HEK293 (cell line): ENCODE data around the gene SMAD9.

Experiments used
- CTCF ChIA-PET: fragments of 350-600 bp; formaldehyde crosslinking; extraction: SDS; loops from one replicate; lab custom pipeline; 2021; ENCODE audit warnings: antibody characterized with exemption; lab: Yijun Ruan, JAX
- POLR2A ChIA-PET: fragments of 300-600 bp; formaldehyde crosslinking; extraction: SDS; loops from one replicate; lab custom pipeline; 2020; ENCODE audit warnings: antibody characterized with exemption, inconsistent platforms; lab: Yijun Ruan, JAX
- H3K27ac ChIP-seq: fragments of 200-500 bp; sonication (Bioruptor generic); 2 replicates; pipeline ENCODE4 v1.5.1; 2014; ENCODE audit warnings: low read depth, low read length, control low read depth, inconsistent platforms; ENCODE audit errors: extremely low read depth
- H3K36me3 ChIP-seq, 2 experiments: fragments of 200-500 bp in 1 of 2; sonication (Bioruptor generic) in 1 of 2; 1 replicate in 1 of 2; 2 replicates in 1 of 2; pipeline ENCODE4 v1.5.1; 2014 to 2017; ENCODE audit warnings: inconsistent platforms in 2 of 2, low read length in 2 of 2; ENCODE audit not compliant: control insufficient read depth in 2 of 2, insufficient read depth in 1 of 2
- H3K4me1 ChIP-seq: fragments of 200-500 bp; sonication (Bioruptor generic); 2 replicates; pipeline ENCODE4 v1.5.1; 2014; ENCODE audit warnings: mild to moderate bottlenecking, low read length, inconsistent platforms; ENCODE audit not compliant: control insufficient read depth, insufficient read depth
- H3K4me3 ChIP-seq: 2 replicates; pipeline ENCODE4 v1.5.1; 2011; ENCODE audit warnings: low read depth, mild to moderate bottlenecking, control low read depth, low read length, moderate library complexity
- H3K9me3 ChIP-seq: fragments of 200-500 bp; sonication (Bioruptor generic); 2 replicates; pipeline ENCODE4 v1.5.1; 2014; ENCODE audit warnings: low read depth, low read length, inconsistent platforms; ENCODE audit not compliant: control insufficient read depth, insufficient read depth
- PRDM2 ChIP-seq: fragments of 450-650 bp; formaldehyde crosslinking; IDR thresholded peaks from 2 replicates; pipeline ENCODE4 v1.5.1; 2016; ENCODE audit warnings: missing biosample characterization, missing genetic modification characterization, borderline replicate concordance
- RBAK ChIP-seq: fragments of 450-650 bp; formaldehyde crosslinking; IDR thresholded peaks from 2 replicates; pipeline ENCODE4 v1.5.1; 2016; ENCODE audit warnings: missing biosample characterization, missing genetic modification characterization
- SP7 ChIP-seq: fragments of 450-650 bp; formaldehyde crosslinking; IDR thresholded peaks from 2 replicates; pipeline ENCODE4 v1.5.1; 2016; ENCODE audit warnings: missing biosample characterization, missing genetic modification characterization
- ZBTB6 ChIP-seq: fragments of 450-650 bp; formaldehyde crosslinking; IDR thresholded peaks from 2 replicates; pipeline ENCODE4 v1.5.1; 2017; ENCODE audit warnings: missing biosample characterization, missing genetic modification characterization
- ZBTB7A ChIP-seq: fragments of 450-650 bp; formaldehyde crosslinking; IDR thresholded peaks from 2 replicates; pipeline ENCODE4 v1.5.1; 2016; ENCODE audit warnings: low read depth, missing biosample characterization, missing genetic modification characterization
- ZFP3 ChIP-seq: fragments of 450-650 bp; formaldehyde crosslinking; IDR thresholded peaks from 2 replicates; pipeline ENCODE4 v1.5.1; 2016; ENCODE audit warnings: low read depth, missing biosample characterization, missing genetic modification characterization
- ZFP37 ChIP-seq: fragments of 450-650 bp; formaldehyde crosslinking; IDR thresholded peaks from 2 replicates; pipeline ENCODE4 v1.5.1; 2016; ENCODE audit warnings: missing biosample characterization, missing genetic modification characterization
- ZNF175 ChIP-seq: fragments of 450-650 bp; formaldehyde crosslinking; IDR thresholded peaks from 2 replicates; pipeline ENCODE4 v1.5.1; 2016; ENCODE audit warnings: missing biosample characterization, missing genetic modification characterization
- ZNF211 ChIP-seq: fragments of 450-650 bp; formaldehyde crosslinking; IDR thresholded peaks from 2 replicates; pipeline ENCODE4 v1.5.1; 2016; ENCODE audit warnings: low read depth, missing biosample characterization, missing genetic modification characterization
- ZNF221 ChIP-seq: fragments of 450-650 bp; formaldehyde crosslinking; IDR thresholded peaks from 2 replicates; pipeline ENCODE4 v1.5.1; 2017; ENCODE audit warnings: missing biosample characterization, missing genetic modification characterization, borderline replicate concordance
- ZNF280D ChIP-seq: fragments of 450-650 bp; formaldehyde crosslinking; IDR thresholded peaks from 2 replicates; pipeline ENCODE4 v1.5.1; 2016; ENCODE audit warnings: missing biosample characterization, missing genetic modification characterization
- ZNF394 ChIP-seq: fragments of 450-650 bp; formaldehyde crosslinking; IDR thresholded peaks from 2 replicates; pipeline ENCODE4 v1.5.1; 2016; ENCODE audit warnings: missing biosample characterization, missing genetic modification characterization, mild to moderate bottlenecking, moderate library complexity, borderline replicate concordance
- ZNF530 ChIP-seq: fragments of 450-650 bp; formaldehyde crosslinking; IDR thresholded peaks from 2 replicates; pipeline ENCODE4 v1.5.1; 2016; ENCODE audit warnings: low read depth, missing biosample characterization, missing genetic modification characterization
- ZNF544 ChIP-seq: fragments of 450-650 bp; formaldehyde crosslinking; IDR thresholded peaks from 2 replicates; pipeline ENCODE4 v1.5.0; 2017; ENCODE audit warnings: missing biosample characterization, missing genetic modification characterization
- ZNF558 ChIP-seq: fragments of 450-650 bp; formaldehyde crosslinking; IDR thresholded peaks from 2 replicates; pipeline ENCODE4 v1.5.1; 2016; ENCODE audit warnings: missing biosample characterization, missing genetic modification characterization
- ZNF561 ChIP-seq: fragments of 450-650 bp; IDR thresholded peaks from 2 replicates; pipeline ENCODE4 v1.5.1; 2018; ENCODE audit warnings: missing biosample characterization, missing genetic modification characterization, borderline replicate concordance
- ZNF639 ChIP-seq: fragments of 450-650 bp; formaldehyde crosslinking; IDR thresholded peaks from 2 replicates; pipeline ENCODE4 v1.5.1; 2016; ENCODE audit warnings: missing biosample characterization, missing genetic modification characterization
- ZNF830 ChIP-seq: fragments of 450-650 bp; IDR thresholded peaks from 2 replicates; pipeline ENCODE4 v1.5.0; 2018; ENCODE audit warnings: missing biosample characterization, missing genetic modification characterization, low read depth, mild to moderate bottlenecking, moderate library complexity

SMAD9 gene

GRCh38 chr13:36807616-36808015 is 112.4 kb downstream of the SMAD9 start (continued):
- TF ChIP-seq ZBTB7A (tag by site-specific recombination) (no peak), ZNF221 (tag by site-specific recombination) (no peak), ZNF280D (no peak), ZFP3 (tag by site-specific recombination) (no peak)

GRCh38 chr13:36806102-36806501 is 113.9 kb downstream of the SMAD9 start:
- POLR2A ChIA-PET: no interaction called here
- no peaks in the 10 kb centered on the region for H3K4me1 ChIP-seq
- TF ChIP-seq ZNF394 (no peak), SP7 (tag by site-specific recombination) (no peak), PRDM2 (tag by site-specific recombination) (no peak), ZNF830 (tag by site-specific recombination) (no peak), RBAK (no peak), ZNF639 (tag by site-specific recombination) (no peak), ZNF175 (no peak)
- TF ChIP-seq, all 188 proteins: peak for 0
- Histone ChIP-seq H3K9me3 (no peaks in the 10 kb centered on the region), H3K4me3 (no peak overlapping the region), H3K36me3 (no peaks in the 10 kb centered on the region), H3K27ac (no peak overlapping the region)
- CTCF ChIA-PET: interaction anchor here (0.7 kb wide), 1 partner anchor 9 kb away, joined by 3 read pairs; no protein-coding TSS in a partner anchor

GRCh38 chr13:36804588-36804987 is 115.5 kb downstream of the SMAD9 start:
- no peak overlapping the region for H3K4me3 ChIP-seq
- H3K27ac ChIP-seq: no peak overlapping the region
- CTCF ChIA-PET: no interaction called here
- TF ChIP-seq ZBTB6 (tag by site-specific recombination) (no peak), ZNF544 (tag by site-specific recombination) (no peak), ZNF558 (tag by site-specific recombination) (no peak), ZNF530 (tag by site-specific recombination) (no peak), ZNF561 (tag by site-specific recombination) (no peak), ZFP37 (no peak), ZNF211 (tag by site-specific recombination) (no peak)
- TF ChIP-seq, all 188 proteins: peak for 0
- Histone ChIP-seq H3K36me3 (no peaks in the 10 kb centered on the region), H3K9me3 (no peaks in the 10 kb centered on the region), H3K4me1 (no peaks in the 10 kb centered on the region)
- POLR2A ChIA-PET: no interaction called here
